Omental fat pad (tissue), 4 donors: ENCODE results near the gene STN1. TPM values are rescaled to one million over a fixed set of nuclear protein-coding genes. Genes with fewer than 3 reads are reported as not detected.

Experiments
- ATAC-seq: fragments of 150-250 bp; one replicate; pipeline ENCODE4 v1.9.1; 2016; ENCODE audit warnings: mild to moderate bottlenecking, moderate library complexity; ENCODE audit not compliant: low FRiP score
- DNase-seq: peaks from one replicate; pipeline ENCODE4 v3.0.0-alpha.2; 2019; ENCODE audit warnings: low spot score
- total RNA-seq, 4 donors: library from RNA; depleted of rRNA; stranded (reverse); fragments of >200 nt; gene quantifications; one replicate each; pipeline ENCODE4 v1.1.0, GENCODE V29; 2016
- TF ChIP-seq, protein P1 (sequence below), 3 donors: fragments of 450-650 bp; IDR thresholded peaks; one replicate each; pipeline ENCODE4 v1.5.1; 2016 to 2017; ENCODE audit warnings: antibody characterized with exemption in 3 of 3, mild to moderate bottlenecking in 3 of 3, moderate library complexity in 2 of 3

The STN1 gene, protein sequence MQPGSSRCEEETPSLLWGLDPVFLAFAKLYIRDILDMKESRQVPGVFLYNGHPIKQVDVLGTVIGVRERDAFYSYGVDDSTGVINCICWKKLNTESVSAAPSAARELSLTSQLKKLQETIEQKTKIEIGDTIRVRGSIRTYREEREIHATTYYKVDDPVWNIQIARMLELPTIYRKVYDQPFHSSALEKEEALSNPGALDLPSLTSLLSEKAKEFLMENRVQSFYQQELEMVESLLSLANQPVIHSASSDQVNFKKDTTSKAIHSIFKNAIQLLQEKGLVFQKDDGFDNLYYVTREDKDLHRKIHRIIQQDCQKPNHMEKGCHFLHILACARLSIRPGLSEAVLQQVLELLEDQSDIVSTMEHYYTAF
- 10 to 100 TPM; 15.4 to 44.7 (median 21.1) TPM for total RNA-seq

DNA sequence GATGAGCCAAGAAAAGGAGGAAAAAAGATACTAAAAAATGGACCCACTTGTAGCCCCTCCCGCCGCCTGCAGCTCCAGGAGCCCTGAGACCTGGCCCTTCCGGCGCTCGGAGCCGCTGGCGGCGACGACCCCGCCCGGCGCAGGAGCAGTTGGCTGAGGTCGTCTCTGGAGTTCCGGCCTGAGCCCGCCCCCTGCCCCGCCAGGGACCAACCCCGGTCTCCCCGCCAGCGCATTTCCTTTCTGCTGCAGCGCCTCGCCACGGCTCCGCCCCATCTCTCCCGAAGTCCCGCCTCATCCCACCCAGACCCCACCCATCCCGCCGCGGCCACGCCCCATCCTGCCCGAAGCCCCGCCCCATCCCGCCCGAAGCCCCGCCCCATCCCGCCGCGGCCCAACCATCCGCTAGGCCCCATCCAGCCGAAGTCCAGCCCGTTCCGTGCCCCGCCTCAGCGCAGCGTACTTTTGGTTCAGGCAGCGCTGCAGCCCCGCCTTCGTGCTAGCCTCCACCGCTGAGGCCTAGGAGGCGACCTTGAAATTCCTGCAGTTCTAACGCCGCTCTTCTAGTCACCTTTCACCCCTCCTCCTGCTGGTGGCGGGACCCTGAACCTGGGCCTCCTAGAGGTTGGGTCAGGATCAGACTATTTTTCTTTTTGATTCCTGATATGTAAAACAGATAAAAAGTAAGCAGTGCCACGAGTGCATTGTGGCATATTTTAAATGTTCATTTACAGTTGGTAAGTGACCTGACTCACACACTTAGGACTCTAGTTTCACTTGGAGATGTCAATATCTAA lies at the start of gene STN1:
Gene STN1 (minus strand): TSS at position 132 of the 794 bp plus-strand sequence. CDS start 590 bp downstream, outside the sequence.
- TF ChIP-seq, protein P1, sequence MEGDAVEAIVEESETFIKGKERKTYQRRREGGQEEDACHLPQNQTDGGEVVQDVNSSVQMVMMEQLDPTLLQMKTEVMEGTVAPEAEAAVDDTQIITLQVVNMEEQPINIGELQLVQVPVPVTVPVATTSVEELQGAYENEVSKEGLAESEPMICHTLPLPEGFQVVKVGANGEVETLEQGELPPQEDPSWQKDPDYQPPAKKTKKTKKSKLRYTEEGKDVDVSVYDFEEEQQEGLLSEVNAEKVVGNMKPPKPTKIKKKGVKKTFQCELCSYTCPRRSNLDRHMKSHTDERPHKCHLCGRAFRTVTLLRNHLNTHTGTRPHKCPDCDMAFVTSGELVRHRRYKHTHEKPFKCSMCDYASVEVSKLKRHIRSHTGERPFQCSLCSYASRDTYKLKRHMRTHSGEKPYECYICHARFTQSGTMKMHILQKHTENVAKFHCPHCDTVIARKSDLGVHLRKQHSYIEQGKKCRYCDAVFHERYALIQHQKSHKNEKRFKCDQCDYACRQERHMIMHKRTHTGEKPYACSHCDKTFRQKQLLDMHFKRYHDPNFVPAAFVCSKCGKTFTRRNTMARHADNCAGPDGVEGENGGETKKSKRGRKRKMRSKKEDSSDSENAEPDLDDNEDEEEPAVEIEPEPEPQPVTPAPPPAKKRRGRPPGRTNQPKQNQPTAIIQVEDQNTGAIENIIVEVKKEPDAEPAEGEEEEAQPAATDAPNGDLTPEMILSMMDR (IDR thresholded peaks at IDR 0.05): no peak
- DNase-seq (peak; percentile 75), ATAC-seq (peak; percentile 96)

DNA sequence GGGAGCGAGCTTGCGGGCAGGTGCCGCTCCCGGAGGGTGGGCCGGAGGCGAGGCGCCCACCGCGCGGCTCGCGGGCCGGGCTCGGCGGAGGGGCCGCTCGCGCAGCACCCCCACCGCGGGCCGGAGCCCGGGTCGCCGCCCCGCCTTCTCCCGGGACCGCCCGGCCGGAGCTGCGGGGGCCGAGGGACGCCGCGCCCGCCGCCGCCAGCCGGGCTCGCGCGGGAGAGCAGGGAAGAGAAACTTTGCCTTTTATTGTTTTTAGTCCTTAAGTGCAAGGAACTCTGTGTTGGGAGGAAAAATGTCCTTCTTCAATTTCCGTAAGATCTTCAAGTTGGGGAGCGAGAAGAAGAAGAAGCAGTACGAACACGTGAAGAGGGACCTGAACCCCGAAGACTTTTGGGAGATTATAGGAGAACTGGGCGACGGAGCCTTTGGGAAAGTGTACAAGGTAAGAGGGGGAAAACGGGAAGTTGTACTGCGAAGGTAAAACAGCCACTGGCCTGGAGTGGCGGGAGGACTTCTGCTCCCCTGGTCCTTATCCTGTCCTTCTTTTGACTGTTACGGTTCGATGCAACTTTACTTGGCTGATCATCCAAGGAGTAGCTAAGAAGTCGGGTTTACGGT lies 49.6 kb upstream of the STN1 start:
- DNase-seq: no peak
- TF ChIP-seq, protein P1 (IDR thresholded peaks at IDR 0.05): no peak
- ATAC-seq: peak; percentile 66

DNA sequence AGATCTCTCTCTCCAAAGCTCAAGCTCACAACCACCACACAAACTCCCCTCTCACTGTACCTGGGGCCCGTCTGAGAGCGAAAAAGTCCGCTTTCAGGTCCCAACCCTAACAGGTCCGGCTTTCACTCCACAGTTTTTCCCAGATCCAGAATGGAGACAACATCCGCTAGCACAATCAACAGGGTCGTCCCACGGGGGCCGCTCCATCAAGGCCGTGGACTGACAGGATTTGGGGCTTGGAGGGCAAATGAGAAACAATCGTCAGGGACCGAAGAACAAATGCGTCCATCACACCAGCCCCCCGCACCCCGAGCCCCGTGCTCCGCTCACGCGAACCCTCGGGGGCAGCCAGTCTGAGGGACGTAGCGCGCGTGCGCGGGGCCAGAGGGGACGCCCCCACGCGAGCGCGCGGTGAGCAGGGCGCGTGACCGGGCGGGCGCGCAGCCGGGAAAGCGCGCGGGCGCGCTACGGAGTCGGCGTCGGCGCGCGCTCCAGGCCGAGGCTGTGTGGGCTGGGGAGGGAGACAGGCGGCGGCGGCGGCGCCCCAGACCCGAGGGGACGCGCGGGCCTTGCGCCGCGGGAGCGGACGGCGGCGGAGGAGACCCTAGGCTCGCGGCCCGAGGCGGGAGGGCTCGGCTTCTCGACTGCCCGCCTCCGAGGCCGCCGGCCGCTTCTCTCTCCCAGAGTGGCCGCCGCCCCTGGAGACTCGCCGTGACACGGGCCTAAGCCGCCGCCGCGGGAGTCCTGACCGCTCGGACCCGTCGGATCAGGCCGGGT lies 48.9 kb upstream of the STN1 start, which contains the start of gene SLK:
Gene SLK (plus strand): TSS at position 470 of the 777 bp plus-strand sequence. CDS start 606 bp downstream, outside the sequence.
- ATAC-seq (peak; percentile 88), DNase-seq (peak; percentile 48)
- TF ChIP-seq, protein P1 (IDR thresholded peaks at IDR 0.05): no peak

DNA sequence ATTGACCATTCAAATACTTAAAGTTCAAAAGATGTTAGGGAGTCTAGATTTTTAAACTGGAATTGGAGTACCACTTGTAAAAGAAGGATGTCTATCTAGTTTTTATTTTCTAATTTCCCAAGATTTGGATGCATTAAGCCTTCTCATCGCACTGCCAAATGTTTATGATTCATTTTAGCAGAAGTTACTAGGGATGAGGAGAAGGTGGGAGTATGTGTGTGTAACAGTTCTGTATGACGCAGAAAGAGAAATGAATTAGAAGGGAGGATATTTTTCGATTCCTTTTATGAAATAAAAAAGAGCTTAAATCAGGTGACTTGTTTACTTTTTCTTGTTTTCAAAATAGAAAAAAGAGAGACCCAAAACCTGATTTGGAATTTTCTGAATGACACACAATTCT lies 42.1 kb upstream of the STN1 start:
- ATAC-seq: peak; percentile 88

DNA sequence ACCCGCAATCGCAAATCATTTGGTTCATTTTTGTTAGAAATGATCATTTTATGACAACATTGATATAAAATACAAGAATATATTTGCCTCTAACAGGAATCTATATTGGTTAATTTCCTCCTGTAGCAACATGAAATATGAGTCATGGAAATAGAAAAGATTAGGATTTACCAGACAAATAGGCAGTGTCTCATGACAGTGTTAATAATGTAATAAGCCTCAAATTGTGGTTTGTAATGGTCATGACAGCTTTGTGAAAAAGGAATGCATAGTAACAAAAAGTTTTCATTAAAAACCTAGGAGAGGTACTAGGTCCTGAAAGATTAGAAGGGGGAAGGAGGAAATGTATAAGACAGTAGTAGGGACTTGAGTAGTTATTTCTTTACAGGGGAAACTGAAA lies 41.0 kb upstream of the STN1 start:
- DNase-seq (no peak), ATAC-seq (no peak)
- TF ChIP-seq, protein P1 (IDR thresholded peaks at IDR 0.05): no peak

More for the DNA sequence above, 42.1 kb upstream of the STN1 start:
- TF ChIP-seq, protein P1 (IDR thresholded peaks at IDR 0.05): no peak
- no peak for DNase-seq

DNA sequence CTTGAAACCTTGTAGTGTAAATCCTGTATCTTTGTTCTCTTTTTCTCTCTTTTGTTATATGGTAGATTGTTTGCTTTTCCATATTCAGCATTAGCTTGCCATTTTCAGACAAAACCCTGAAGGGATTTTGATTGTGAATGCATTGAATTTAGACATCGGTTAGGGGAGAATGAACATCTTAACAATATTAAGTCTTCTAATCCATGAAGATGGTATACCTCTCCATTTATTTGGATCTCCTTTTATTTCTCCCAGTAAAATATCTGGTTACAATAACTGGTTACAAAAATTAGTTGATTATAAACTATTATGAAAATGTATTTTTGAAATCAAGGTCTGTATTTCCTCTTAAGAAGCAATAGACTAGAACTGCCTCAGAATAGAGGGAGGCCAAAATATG lies 36.6 kb upstream of the STN1 start:
- TF ChIP-seq, protein P1 (IDR thresholded peaks at IDR 0.05): no peak
- ATAC-seq (no peak), DNase-seq (no peak)
